Skeletal muscle tissue (tissue), 4 donors: Measurements from ENCODE around the gene PRKCA. TPM values are rescaled to one million over a fixed set of nuclear protein-coding genes. Genes with fewer than 3 reads are reported as not detected.

Experiments
- H3K27ac ChIP-seq: one replicate; pipeline ENCODE4 v1.7.0; 2013; ENCODE audit warnings: mild to moderate bottlenecking, low read depth, low read length, inconsistent platforms
- H3K27me3 ChIP-seq, 3 donors: one replicate each; pipeline ENCODE4 v1.7.0; 2013; ENCODE audit warnings: low read length in 3 of 3; ENCODE audit not compliant: control insufficient read depth in 3 of 3, insufficient read depth in 3 of 3
- H3K36me3 ChIP-seq, 3 donors: one replicate each; pipeline ENCODE4 v1.7.0; 2013; ENCODE audit warnings: low read length in 3 of 3; ENCODE audit not compliant: control insufficient read depth in 3 of 3, insufficient read depth in 3 of 3
- H3K4me1 ChIP-seq, 3 donors: one replicate each; pipeline ENCODE4 v1.7.0; 2013; ENCODE audit warnings: low read length in 3 of 3, mild to moderate bottlenecking in 3 of 3; ENCODE audit not compliant: control insufficient read depth in 3 of 3, insufficient read depth in 3 of 3
- H3K4me3 ChIP-seq, 3 donors: one replicate each; pipeline ENCODE4 v1.7.0; 2013; ENCODE audit warnings: low read length in 3 of 3
- H3K9ac ChIP-seq, 3 donors: one replicate each; pipeline ENCODE4 v1.7.0; 2013; ENCODE audit warnings: low read length in 3 of 3, mild to moderate bottlenecking in 3 of 3, moderate library complexity in 2 of 3, low read depth in 1 of 3
- H3K9me3 ChIP-seq, 3 donors: one replicate each; pipeline ENCODE4 v1.7.0; 2013; ENCODE audit warnings: low read length in 3 of 3; ENCODE audit not compliant: control insufficient read depth in 3 of 3
- total RNA-seq: library from RNA; depleted of rRNA; stranded (reverse); fragments of >200 nt; gene quantifications from one replicate; pipeline ENCODE4 v1.2.3, GENCODE V29; 2014
- donor health status: Osteomylitis.

Gene PRKCA
- total RNA-seq, 1 donor from 2014 or later = 2.1 TPM

DNA sequence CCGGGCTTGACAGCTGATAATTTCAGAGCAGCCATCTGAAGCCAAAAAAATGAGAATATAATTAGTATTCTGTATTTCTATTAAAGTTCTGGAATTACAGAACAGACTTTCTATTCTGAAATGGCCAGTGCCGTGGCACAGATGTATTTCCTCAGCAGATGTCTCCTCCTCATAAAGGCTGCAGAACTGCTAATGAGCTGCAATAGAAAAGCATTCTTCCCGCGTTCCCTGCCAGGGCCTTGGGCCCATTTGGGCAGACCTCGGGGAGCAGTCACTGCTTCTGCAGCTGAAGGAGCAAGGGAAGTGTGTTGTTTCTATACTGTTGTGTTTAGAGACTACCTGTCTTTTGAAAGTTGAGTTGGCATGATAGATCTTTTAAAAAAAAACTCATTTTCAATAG lies 379.9 kb downstream of the PRKCA start:
- Histone ChIP-seq H3K27ac (no peak overlapping the region), H3K4me1 (no peaks in the 10 kb centered on the region), H3K9ac (no peak overlapping the region), H3K36me3 (no peaks in the 10 kb centered on the region), H3K4me3 (no peak overlapping the region), H3K27me3 (no peaks in the 10 kb centered on the region), H3K9me3 (no peaks in the 10 kb centered on the region)

DNA sequence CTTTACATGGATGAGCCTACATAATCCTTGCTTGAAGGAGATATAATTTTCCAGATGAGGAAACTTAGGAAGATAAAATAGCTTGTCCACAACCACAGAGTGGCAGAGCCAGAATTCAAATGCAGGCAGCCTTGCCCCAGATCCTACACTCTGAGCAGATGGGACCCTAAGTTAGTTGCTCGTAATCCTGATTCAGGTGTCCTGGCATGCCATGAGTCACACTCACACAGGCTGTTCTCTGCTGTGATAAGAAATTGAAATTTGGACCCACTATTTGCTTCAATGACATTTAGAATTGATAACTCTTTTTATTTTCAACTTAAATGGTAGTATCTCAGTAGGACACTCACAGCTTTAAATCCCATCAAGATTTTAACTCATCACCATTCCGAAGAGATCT lies 381.8 kb downstream of the PRKCA start:
- H3K27me3 ChIP-seq = no peaks in the 10 kb centered on the region
- H3K36me3 ChIP-seq = peaks cover 0 to 4% (median 2%) of the 10 kb centered on the region in 3 donors
- H3K4me3 ChIP-seq = no peak overlapping the region
- H3K9me3 ChIP-seq = no peaks in the 10 kb centered on the region
- H3K27ac ChIP-seq = no peak overlapping the region
- H3K9ac ChIP-seq = no peak overlapping the region
- H3K4me1 ChIP-seq = no peaks in the 10 kb centered on the region

DNA sequence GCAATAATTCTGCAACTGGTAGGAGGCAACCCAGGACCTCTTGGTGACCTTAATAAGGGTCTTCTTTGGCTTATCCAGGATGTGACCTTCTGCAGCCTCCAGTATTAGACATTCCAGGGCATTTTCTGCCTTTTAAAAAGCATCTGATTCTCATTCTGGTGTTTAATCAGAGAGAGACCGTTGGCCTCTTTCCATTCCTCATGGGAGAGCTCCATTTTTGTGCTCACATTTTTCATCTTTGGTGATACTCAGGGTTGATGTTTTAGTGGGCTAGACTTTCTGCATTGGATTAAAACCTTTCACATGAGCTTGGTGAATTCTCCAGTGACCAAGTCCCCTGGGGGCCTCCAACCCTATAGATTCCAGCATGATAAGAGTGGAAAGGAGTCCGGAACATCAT lies 382.3 kb downstream of the PRKCA start:
- Histone ChIP-seq H3K27ac (no peak overlapping the region), H3K9me3 (no peaks in the 10 kb centered on the region), H3K9ac (no peak overlapping the region), H3K36me3 (peaks cover 0 to 4% (median 2%) of the 10 kb centered on the region in 3 donors), H3K4me1 (no peaks in the 10 kb centered on the region), H3K27me3 (no peaks in the 10 kb centered on the region), H3K4me3 (no peak overlapping the region)

DNA sequence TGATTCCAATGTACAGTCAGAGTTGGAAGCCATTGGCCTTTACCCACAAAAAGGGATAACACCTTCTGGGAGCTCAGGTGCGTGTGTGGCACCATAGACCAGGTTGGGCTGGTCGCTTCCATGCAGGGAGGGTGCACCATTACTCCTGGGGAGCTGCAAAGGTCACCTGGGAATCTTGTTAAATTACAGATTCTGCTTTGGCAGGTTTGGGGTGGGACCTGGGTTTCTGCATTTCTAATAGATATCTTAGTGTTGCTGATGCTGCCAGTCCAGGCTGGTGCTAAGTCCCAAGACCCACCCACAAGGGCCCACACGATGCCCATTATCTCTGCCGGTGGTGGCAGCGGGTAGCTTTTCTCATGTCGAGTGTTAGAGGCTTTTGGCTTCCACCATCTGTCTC lies 384.2 kb downstream of the PRKCA start:
- peaks cover 0 to 5% (median 4%) of the 10 kb centered on the region in 3 donors for H3K36me3 ChIP-seq
- H3K4me3 ChIP-seq = no peak overlapping the region
- H3K9me3 ChIP-seq = no peaks in the 10 kb centered on the region
- no peak overlapping the region for H3K9ac ChIP-seq
- no peaks in the 10 kb centered on the region for H3K4me1 ChIP-seq
- no peaks in the 10 kb centered on the region for H3K27me3 ChIP-seq
- no peak overlapping the region for H3K27ac ChIP-seq

DNA sequence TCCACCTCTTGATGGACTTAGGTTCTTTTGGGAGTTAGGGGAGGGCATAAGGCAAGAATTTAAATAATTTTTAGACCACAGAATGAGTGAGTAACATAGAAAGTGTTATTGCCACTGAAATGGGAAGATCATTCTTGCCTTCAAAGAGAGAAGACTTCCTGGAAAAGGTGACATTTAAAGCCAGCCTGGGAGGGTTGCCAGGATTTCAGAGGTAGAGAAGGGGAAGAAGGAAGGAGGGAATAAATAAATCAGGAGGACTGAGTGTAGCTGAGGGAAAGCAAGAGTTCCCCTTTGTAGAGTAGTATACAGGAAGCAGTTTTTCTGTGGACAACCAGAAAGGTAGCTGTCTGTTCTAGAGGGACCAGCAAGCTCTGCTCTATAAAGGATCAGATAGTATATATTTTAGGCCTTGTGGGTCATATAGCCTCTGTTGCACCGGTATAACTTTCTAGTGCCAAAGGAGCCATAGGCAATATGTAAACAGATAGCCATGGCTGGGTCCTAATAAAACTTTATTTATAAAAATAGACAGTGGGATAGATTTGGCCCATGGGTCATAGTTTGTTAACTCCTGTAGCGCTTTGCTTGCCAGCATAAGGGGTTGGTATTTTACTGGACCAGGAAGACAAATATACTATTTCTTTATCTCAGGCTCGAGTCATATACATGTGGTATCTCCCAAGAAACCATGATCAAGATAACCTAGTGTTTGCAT lies 385.3 kb downstream of the PRKCA start:
- Histone ChIP-seq H3K4me1 (no peaks in the 10 kb centered on the region), H3K9ac (no peak overlapping the region), H3K27me3 (no peaks in the 10 kb centered on the region), H3K27ac (no peak overlapping the region), H3K4me3 (no peak overlapping the region), H3K9me3 (no peaks in the 10 kb centered on the region), H3K36me3 (peaks cover 0 to 6% (median 4%) of the 10 kb centered on the region in 3 donors)

DNA sequence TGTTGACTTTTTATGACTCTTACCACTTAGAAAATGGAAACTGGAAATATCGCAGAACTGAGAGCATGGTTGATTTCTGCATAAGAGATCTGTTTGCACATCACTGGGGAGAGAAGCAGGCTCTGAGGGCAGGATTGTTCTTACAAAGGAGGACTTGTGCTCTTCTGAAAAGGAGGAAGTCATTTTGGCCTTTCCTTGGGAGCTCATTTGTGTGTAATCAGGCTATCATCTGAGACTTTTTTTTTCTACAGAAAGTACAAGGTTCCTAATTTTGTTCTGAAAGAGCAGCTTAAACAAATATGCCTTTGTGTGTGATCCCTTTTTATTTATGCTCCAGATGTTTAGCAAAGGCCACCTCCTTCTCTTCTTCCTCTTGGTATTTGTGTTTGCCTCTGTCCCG lies 386.8 kb downstream of the PRKCA start:
- no peak overlapping the region for H3K9ac ChIP-seq
- no peak overlapping the region for H3K27ac ChIP-seq
- H3K4me1 ChIP-seq = no peaks in the 10 kb centered on the region
- no peaks in the 10 kb centered on the region for H3K9me3 ChIP-seq
- peaks cover 0 to 6% (median 4%) of the 10 kb centered on the region in 3 donors for H3K36me3 ChIP-seq
- no peaks in the 10 kb centered on the region for H3K27me3 ChIP-seq
- no peak overlapping the region for H3K4me3 ChIP-seq

DNA sequence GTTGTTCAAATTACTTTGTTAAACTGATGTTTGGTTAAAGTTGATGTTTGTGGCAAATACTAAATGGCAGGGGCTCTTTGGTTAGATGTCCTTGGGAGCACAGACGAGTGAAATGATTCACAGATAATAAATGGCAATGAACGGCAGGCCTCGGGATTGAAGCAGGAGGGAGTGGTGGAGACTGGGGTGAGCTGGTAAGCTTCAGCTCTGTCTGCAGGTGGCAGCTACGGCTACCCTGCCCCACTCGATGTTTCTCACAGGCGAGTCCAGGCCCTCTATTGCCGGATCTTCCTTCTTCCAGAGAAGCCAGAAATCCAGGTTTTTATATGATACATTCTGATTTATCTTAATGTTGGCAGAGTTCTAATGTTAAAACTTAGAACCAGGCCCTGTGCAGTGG lies 387.8 kb downstream of the PRKCA start:
- Histone ChIP-seq H3K4me1 (no peaks in the 10 kb centered on the region), H3K27me3 (no peaks in the 10 kb centered on the region), H3K9ac (no peak overlapping the region), H3K36me3 (peaks cover 0 to 6% (median 4%) of the 10 kb centered on the region in 3 donors), H3K9me3 (no peaks in the 10 kb centered on the region), H3K27ac (no peak overlapping the region), H3K4me3 (no peak overlapping the region)

DNA sequence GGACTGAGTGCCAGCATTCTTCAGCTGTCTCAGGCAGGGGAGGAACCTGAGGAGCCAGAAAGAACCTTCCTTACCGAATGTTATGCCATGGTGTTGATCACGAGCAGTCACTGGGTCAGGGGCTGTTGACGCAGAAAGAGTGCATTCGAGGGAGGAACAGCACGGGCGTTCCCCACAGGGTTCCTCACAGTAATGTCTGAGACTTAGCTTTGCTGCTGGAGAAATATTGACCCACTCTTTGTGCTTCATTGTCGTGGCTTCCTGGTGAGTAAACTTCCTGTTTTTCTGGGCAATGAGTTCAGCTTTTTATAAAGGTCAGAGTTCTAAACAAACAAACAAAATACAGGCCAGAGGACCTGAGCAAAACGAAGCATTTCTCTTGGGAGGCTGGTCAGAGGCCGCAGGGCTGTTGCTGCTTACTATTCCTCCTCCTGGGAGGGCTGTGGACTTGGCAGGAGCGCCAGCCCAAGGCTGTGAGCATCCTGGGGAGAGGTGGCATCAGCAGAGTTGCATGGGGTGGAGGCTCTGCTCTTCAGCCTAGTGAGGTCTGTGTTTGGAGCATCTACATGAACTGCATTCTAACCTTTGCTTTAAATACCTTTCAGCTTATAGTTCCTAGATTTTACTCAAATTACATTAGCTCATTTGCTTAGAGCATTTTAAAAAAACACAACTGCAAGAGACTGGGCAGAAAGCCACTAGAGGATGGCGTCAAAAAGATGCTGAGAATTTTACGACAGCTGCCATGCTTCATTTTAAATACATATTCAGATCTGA lies 389.4 kb downstream of the PRKCA start:
- Histone ChIP-seq H3K9ac (no peak overlapping the region), H3K36me3 (peaks cover 0 to 6% (median 4%) of the 10 kb centered on the region in 3 donors), H3K27me3 (no peaks in the 10 kb centered on the region), H3K27ac (no peak overlapping the region), H3K9me3 (no peaks in the 10 kb centered on the region), H3K4me1 (no peaks in the 10 kb centered on the region), H3K4me3 (no peak overlapping the region)

DNA sequence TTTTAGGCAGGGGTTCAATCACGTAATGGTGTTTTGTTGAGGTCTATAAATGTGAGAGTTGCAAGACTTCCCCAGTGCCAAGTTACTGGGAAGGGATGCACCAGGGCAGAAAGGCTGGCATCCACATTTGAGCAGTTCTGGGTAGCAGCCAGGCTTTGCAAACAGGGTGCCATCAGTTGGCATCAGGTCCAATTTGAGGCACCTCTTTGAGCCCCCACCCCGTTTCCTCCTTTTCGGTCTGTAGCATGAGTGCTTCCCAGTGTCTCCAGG lies 389.9 kb downstream of the PRKCA start:
- H3K27me3 ChIP-seq = no peaks in the 10 kb centered on the region
- H3K9ac ChIP-seq = no peak overlapping the region
- no peaks in the 10 kb centered on the region for H3K9me3 ChIP-seq
- peaks cover 0 to 6% (median 4%) of the 10 kb centered on the region in 3 donors for H3K36me3 ChIP-seq
- H3K4me3 ChIP-seq = no peak overlapping the region
- no peak overlapping the region for H3K27ac ChIP-seq
- H3K4me1 ChIP-seq = no peaks in the 10 kb centered on the region

DNA sequence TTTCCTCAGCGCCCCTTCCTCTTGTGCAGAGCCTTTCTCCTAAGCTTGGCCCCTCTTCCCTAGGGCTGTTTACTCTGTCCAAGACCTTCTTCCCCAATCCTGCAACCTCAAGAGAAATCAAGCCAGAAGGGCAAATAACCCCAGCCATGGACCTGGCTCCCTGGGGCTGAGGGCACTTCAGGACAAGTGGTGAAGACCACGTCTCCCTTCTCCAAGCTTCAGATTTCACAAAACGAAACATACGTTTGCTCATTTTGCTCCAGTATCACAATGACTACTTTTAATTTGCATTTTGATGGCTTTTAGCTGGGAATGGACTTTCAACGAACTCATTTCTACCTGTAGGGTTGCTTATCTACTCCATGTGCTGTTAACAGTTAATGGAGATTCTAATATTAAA lies 392.7 kb downstream of the PRKCA start:
- H3K4me3 ChIP-seq = no peak overlapping the region
- H3K9me3 ChIP-seq = peaks cover 0 to 4% (median 0%) of the 10 kb centered on the region in 3 donors
- no peaks in the 10 kb centered on the region for H3K4me1 ChIP-seq
- H3K27ac ChIP-seq = no peak overlapping the region
- H3K27me3 ChIP-seq = no peaks in the 10 kb centered on the region
- H3K36me3 ChIP-seq = peaks cover 0 to 4% (median 3%) of the 10 kb centered on the region in 3 donors
- H3K9ac ChIP-seq = no peak overlapping the region
